Measurements from ENCODE around the gene LRRC70. TPM values are rescaled to one million over a fixed set of nuclear protein-coding genes. Genes with fewer than 3 reads are reported as not detected.

LRRC70 gene
- total and polyA plus RNA-seq, 12 donors, result 0.72 to 8.2 (median 3.4) TPM; not detected in 1

- no peaks in the 10 kb centered on the region for H3K9me3 ChIP-seq (replicated peaks in 1 of 3)
- no peak for DNase-seq
- TF ChIP-seq POLR2A (IDR thresholded peaks at IDR 0.05) (no peak), CTCF (IDR thresholded peaks at IDR 0.05) (no peak)
- H3K27me3 ChIP-seq, result no peaks in the 10 kb centered on the region
- no peaks in the 10 kb centered on the region for H3K36me3 ChIP-seq (replicated peaks in 1 of 2)
- no peaks in the 10 kb centered on the region for H3K4me1 ChIP-seq (replicated peaks in 1 of 2)
- intact Hi-C loops (cut with DNase I), result no loop called here
- no peak overlapping the region for H3K4me3 ChIP-seq
- H3K27ac ChIP-seq, result no peak overlapping the region
- 93 to 94% (median 94%) methylated on average over 2 of the region's 2 CpGs for WGBS, 4 donors
Observed at GRCh38 chr5:62550103-62550502, 28.5 kb upstream of the LRRC70 start.

- no peak for TF ChIP-seq CTCF (IDR thresholded peaks at IDR 0.05)
- no peak for TF ChIP-seq POLR2A (IDR thresholded peaks at IDR 0.05)
- intact Hi-C loops (cut with DNase I), result no loop called here
- Histone ChIP-seq H3K4me1 (replicated peaks in 1 of 2) (no peaks in the 10 kb centered on the region), H3K9me3 (replicated peaks in 1 of 3) (no peaks in the 10 kb centered on the region), H3K4me3 (no peak overlapping the region), H3K36me3 (replicated peaks in 1 of 2) (no peaks in the 10 kb centered on the region), H3K27ac (no peak overlapping the region), H3K27me3 (no peaks in the 10 kb centered on the region)
- DNase-seq, result no peak
Observed at GRCh38 chr5:62555930-62556329, 22.7 kb upstream of the LRRC70 start.

GRCh38 chr5:62558941-62559340 lies 19.7 kb upstream of the LRRC70 start:
- Histone ChIP-seq H3K27me3 (no peaks in the 10 kb centered on the region), H3K27ac (no peak overlapping the region), H3K36me3 (replicated peaks in 1 of 2) (no peaks in the 10 kb centered on the region), H3K9me3 (replicated peaks in 1 of 3) (no peaks in the 10 kb centered on the region), H3K4me3 (no peak overlapping the region), H3K4me1 (replicated peaks in 1 of 2) (no peaks in the 10 kb centered on the region)
- intact Hi-C loops (cut with DNase I), result no loop called here
- TF ChIP-seq POLR2A (IDR thresholded peaks at IDR 0.05) (no peak), CTCF (IDR thresholded peaks at IDR 0.05) (no peak)
- no peak for DNase-seq
- WGBS, 4 donors, result 87 to 93% (median 90%) methylated on average over 3 of the region's 3 CpGs

GRCh38 chr5:62560786-62561185 lies 17.8 kb upstream of the LRRC70 start:
- no peak for DNase-seq
- Histone ChIP-seq H3K4me1 (replicated peaks in 1 of 2) (no peaks in the 10 kb centered on the region), H3K27ac (no peak overlapping the region), H3K9me3 (replicated peaks in 1 of 3) (no peaks in the 10 kb centered on the region), H3K4me3 (no peak overlapping the region), H3K36me3 (replicated peaks in 1 of 2) (no peaks in the 10 kb centered on the region), H3K27me3 (no peaks in the 10 kb centered on the region)
- TF ChIP-seq CTCF (IDR thresholded peaks at IDR 0.05) (no peak), POLR2A (IDR thresholded peaks at IDR 0.05) (no peak)
- intact Hi-C loops (cut with DNase I), result no loop called here
- 98 to 100% (median 100%) methylated on average over 1 of the region's 1 CpG for WGBS, 4 donors

Data from adrenal gland (tissue), 12 donors.